Ovary (tissue), 3 donors: Measurements from ENCODE around the gene KIZ.

Experiments
- POLR2A ChIP-seq: fragments of 450-650 bp; IDR thresholded peaks from one replicate; pipeline ENCODE4 v1.6.1; 2017; ENCODE audit warnings: antibody characterized with exemption, mild to moderate bottlenecking, moderate library complexity
- TF ChIP-seq, protein P1 (sequence below), 3 donors: fragments of 450-650 bp in 2 of 3; fragments of 200-600 bp in 1 of 3; IDR thresholded peaks; one replicate each; pipeline versions ENCODE4 v1.5.1 to v1.8.0; 2016 to 2022; ENCODE audit warnings: antibody characterized with exemption in 3 of 3, mild to moderate bottlenecking in 1 of 3
- donor health status: DM: no; HTN: no; CAD: no.

DNA sequence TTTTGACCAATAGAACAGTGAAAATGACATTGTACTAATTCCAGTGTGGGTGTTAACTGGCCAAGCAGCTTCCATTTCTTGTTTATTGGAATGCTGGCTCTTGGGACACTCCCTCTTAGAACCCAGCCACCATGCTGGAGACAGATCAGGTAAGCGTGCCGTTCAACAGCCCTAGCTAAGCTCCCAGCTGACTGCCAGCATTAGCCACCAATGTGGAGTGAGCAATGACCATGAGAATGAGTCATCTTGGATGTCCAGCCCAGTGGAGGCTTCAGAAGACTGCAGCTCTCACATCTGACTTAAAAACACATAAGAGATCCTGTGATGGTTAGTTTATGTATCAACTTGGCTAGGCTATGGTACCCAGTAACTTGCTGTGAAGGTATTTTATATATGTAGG, 16.7 kb upstream of the KIZ start:
- TF ChIP-seq POLR2A: no peak
- TF ChIP-seq, protein P1, sequence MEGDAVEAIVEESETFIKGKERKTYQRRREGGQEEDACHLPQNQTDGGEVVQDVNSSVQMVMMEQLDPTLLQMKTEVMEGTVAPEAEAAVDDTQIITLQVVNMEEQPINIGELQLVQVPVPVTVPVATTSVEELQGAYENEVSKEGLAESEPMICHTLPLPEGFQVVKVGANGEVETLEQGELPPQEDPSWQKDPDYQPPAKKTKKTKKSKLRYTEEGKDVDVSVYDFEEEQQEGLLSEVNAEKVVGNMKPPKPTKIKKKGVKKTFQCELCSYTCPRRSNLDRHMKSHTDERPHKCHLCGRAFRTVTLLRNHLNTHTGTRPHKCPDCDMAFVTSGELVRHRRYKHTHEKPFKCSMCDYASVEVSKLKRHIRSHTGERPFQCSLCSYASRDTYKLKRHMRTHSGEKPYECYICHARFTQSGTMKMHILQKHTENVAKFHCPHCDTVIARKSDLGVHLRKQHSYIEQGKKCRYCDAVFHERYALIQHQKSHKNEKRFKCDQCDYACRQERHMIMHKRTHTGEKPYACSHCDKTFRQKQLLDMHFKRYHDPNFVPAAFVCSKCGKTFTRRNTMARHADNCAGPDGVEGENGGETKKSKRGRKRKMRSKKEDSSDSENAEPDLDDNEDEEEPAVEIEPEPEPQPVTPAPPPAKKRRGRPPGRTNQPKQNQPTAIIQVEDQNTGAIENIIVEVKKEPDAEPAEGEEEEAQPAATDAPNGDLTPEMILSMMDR (IDR thresholded peaks at IDR 0.05): no peak
